Keratinocyte (primary cell): ENCODE data around the gene PANK1. TPM values are rescaled to one million over a fixed set of nuclear protein-coding genes. Genes with fewer than 3 reads are reported as not detected.

Experiments used
- DNase-seq: peaks from one replicate; pipeline ENCODE4 v3.0.0-alpha.2; 2011; ENCODE audit warnings: low read depth, missing footprints, low spot score
- FAIRE-seq: peaks from 2 replicates; lab custom pipeline; 2011; peaks lifted over from hg19 to GRCh38; lab: Jason Lieb, UNC
- H2AFZ ChIP-seq: 2 replicates; pipeline ENCODE4 v1.6.0; 2012; ENCODE audit warnings: low read length, control low read depth, inconsistent platforms; ENCODE audit not compliant: control insufficient read depth
- H3K27ac ChIP-seq: 2 replicates; pipeline ENCODE4 v1.5.1; 2011; ENCODE audit warnings: low read length; ENCODE audit not compliant: control insufficient read depth, insufficient read depth
- H3K27me3 ChIP-seq: 3 replicates; pipeline ENCODE4 v1.6.0; 2011; ENCODE audit warnings: low read length; ENCODE audit not compliant: control insufficient read depth, insufficient read depth; ENCODE audit errors: extremely low read depth
- H3K36me3 ChIP-seq, 2 experiments: 2 replicates in 1 of 2; 3 replicates in 1 of 2; pipeline ENCODE4 v1.5.1; 2011; ENCODE audit warnings: low read length in 2 of 2, mild to moderate bottlenecking in 1 of 2; ENCODE audit not compliant: control insufficient read depth in 2 of 2, insufficient read depth in 2 of 2; ENCODE audit errors: extremely low read depth in 1 of 2
- H3K4me1 ChIP-seq: 3 replicates; pipeline ENCODE4 v1.5.1; 2011; ENCODE audit warnings: low read length; ENCODE audit not compliant: control insufficient read depth, insufficient read depth; ENCODE audit errors: extremely low read depth
- H3K4me2 ChIP-seq: 3 replicates; pipeline ENCODE4 v1.6.0; 2011; ENCODE audit warnings: low read depth, low read length; ENCODE audit not compliant: control insufficient read depth, insufficient read depth; ENCODE audit errors: extremely low read depth
- H3K4me3 ChIP-seq, 3 experiments: fragments of 200-600 bp in 1 of 3; sonication (generic) in 1 of 3; 2 replicates in 2 of 3; 3 replicates in 1 of 3; pipeline ENCODE4 v1.5.1; 2011 to 2016; ENCODE audit warnings: low read length in 3 of 3, mild to moderate bottlenecking in 3 of 3, control low read depth in 2 of 3, inconsistent platforms in 1 of 3, low read depth in 1 of 3, mixed read lengths in 1 of 3, mixed run types in 1 of 3, moderate library complexity in 1 of 3; ENCODE audit not compliant: control insufficient read depth in 2 of 3, insufficient read depth in 2 of 3; ENCODE audit errors: extremely low read depth in 1 of 3
- H3K79me2 ChIP-seq: 2 replicates; pipeline ENCODE4 v1.6.0; 2012; ENCODE audit warnings: low read length; ENCODE audit not compliant: control insufficient read depth, insufficient read depth
- H3K9ac ChIP-seq: 3 replicates; pipeline ENCODE4 v1.6.0; 2011; ENCODE audit warnings: low read length; ENCODE audit not compliant: control insufficient read depth, insufficient read depth; ENCODE audit errors: extremely low read depth
- H3K9me1 ChIP-seq: 3 replicates; pipeline ENCODE4 v1.6.0; 2011; ENCODE audit warnings: low read length; ENCODE audit not compliant: control insufficient read depth, insufficient read depth; ENCODE audit errors: extremely low read depth
- H3K9me3 ChIP-seq: 2 replicates; pipeline ENCODE4 v1.5.1; 2012; ENCODE audit warnings: low read depth, low read length; ENCODE audit not compliant: control insufficient read depth
- H4K20me1 ChIP-seq: 3 replicates; pipeline ENCODE4 v1.6.0; 2011; ENCODE audit warnings: low read length; ENCODE audit not compliant: control insufficient read depth, insufficient read depth; ENCODE audit errors: extremely low read depth
- CTCF ChIP-seq, 3 experiments: IDR thresholded peaks in 1 of 3; conservative IDR thresholded peaks in 1 of 3; optimal IDR thresholded peaks in 1 of 3; 2 replicates in 2 of 3; 3 replicates in 1 of 3; pipeline versions ENCODE3 to v1.5.1; 2011; ENCODE audit warnings: low read length in 3 of 3, mild to moderate bottlenecking in 3 of 3, moderate library complexity in 2 of 3, control low read depth in 1 of 3, inconsistent platforms in 1 of 3; ENCODE audit not compliant: insufficient read depth in 2 of 3; ENCODE audit errors: extremely low read depth in 1 of 3
- EZH2 ChIP-seq: IDR thresholded peaks from one replicate; pipeline ENCODE4 v1.6.1; 2012; ENCODE audit warnings: inconsistent platforms, mild to moderate bottlenecking, low read length, moderate library complexity
- dilution Hi-C: fragments of 300-500 bp; cut with MboI; formaldehyde crosslinking; loops from one replicate; pipeline ENCODE4 v1.7.0; 2020; ENCODE audit warnings: low sequenced_read_pairs; ENCODE audit not compliant: extremely low pct_ligation_motif_present
- polyA plus RNA-seq, 5 experiments: library from polyadenylated mRNA; depleted of rRNA in 3 of 5; stranded (reverse) in 3 of 5; stranded (forward) in 1 of 5; unstranded in 1 of 5; fragments of >200 nt; gene quantifications; 1 replicate in 1 of 5; 2 replicates in 3 of 5; 3 replicates in 1 of 5; pipeline versions ENCODE4 v1.2.1 to v1.2.3, GENCODE V29; 2011 to 2012; ENCODE audit warnings: missing spikeins in 2 of 5, low read depth in 1 of 5, low replicate concordance in 1 of 5

PANK1 gene
- polyA plus RNA-seq, 1 donor (not counting 4 experiments of a cell fraction or from before 2014, with no cell fraction given) = 9.5 TPM

GRCh38 chr10:89591111-89591795, 53.8 kb downstream of the PANK1 start:
- H3K9me3 ChIP-seq = no peaks in the 10 kb centered on the region
- H3K79me2 ChIP-seq = no peaks in the 10 kb centered on the region
- no peak overlapping the region for H2AFZ ChIP-seq
- no peak for DNase-seq
- H3K4me3 ChIP-seq = no peak overlapping the region
- no peak overlapping the region for H3K4me2 ChIP-seq
- H3K27ac ChIP-seq = no peak overlapping the region
- peak; percentile 39 for FAIRE-seq
- no peaks in the 10 kb centered on the region for H3K9me1 ChIP-seq
- H3K9ac ChIP-seq = no peak overlapping the region
- dilution Hi-C loops = no loop called here
- H3K36me3 ChIP-seq = peaks cover 7 to 10% of the 10 kb centered on the region in 2 experiments
- no peaks in the 10 kb centered on the region for H3K27me3 ChIP-seq
- H3K4me1 ChIP-seq = no peaks in the 10 kb centered on the region
- TF ChIP-seq CTCF (optimal IDR thresholded peaks at IDR 0.05 in 1 of 3, IDR thresholded peaks at IDR 0.05 in 1 of 3, conservative IDR thresholded peaks at IDR 0.05 in 1 of 3; ENCODE audit: extremely low read depth in 1 of 3, insufficient read depth in 2 of 3, low read length in 3 of 3) (no peak), EZH2 (no peak)
- H4K20me1 ChIP-seq = no peaks in the 10 kb centered on the region

- dilution Hi-C loops = no loop called here
- H3K27ac ChIP-seq = no peak overlapping the region
- no peaks in the 10 kb centered on the region for H4K20me1 ChIP-seq
- H2AFZ ChIP-seq = no peak overlapping the region
- no peak overlapping the region for H3K9ac ChIP-seq
- no peaks in the 10 kb centered on the region for H3K4me1 ChIP-seq
- H3K4me3 ChIP-seq = no peak overlapping the region
- H3K9me3 ChIP-seq = no peaks in the 10 kb centered on the region
- FAIRE-seq = no peak
- no peaks in the 10 kb centered on the region for H3K9me1 ChIP-seq
- H3K79me2 ChIP-seq = no peaks in the 10 kb centered on the region
- no peak for DNase-seq
- no peaks in the 10 kb centered on the region for H3K27me3 ChIP-seq
- no peak overlapping the region for H3K4me2 ChIP-seq
- H3K36me3 ChIP-seq = peaks cover 7 to 10% of the 10 kb centered on the region in 2 experiments
- no peak for TF ChIP-seq EZH2
- no peak for TF ChIP-seq CTCF (optimal IDR thresholded peaks at IDR 0.05 in 1 of 3, IDR thresholded peaks at IDR 0.05 in 1 of 3, conservative IDR thresholded peaks at IDR 0.05 in 1 of 3; ENCODE audit: extremely low read depth in 1 of 3, insufficient read depth in 2 of 3, low read length in 3 of 3)
These were observed 54.7 kb downstream of the PANK1 start for GRCh38 chr10:89590326-89590725.
